Activated gamma-delta T cell treated with anti-CD3 and anti-CD28 coated beads, Interleukin-2, amount 50 U/mL, for 16 hours (primary cell): ENCODE measurements around the gene NR1D1.
A peak's percentile ranks its signal among the peaks of the same experiment; 100 is the strongest.

Experiments used
- DNase-seq: peaks from one replicate; pipeline ENCODE4 v3.0.0-alpha.2; 2020; ENCODE audit warnings: low read depth

The NR1D1 gene

DNA sequence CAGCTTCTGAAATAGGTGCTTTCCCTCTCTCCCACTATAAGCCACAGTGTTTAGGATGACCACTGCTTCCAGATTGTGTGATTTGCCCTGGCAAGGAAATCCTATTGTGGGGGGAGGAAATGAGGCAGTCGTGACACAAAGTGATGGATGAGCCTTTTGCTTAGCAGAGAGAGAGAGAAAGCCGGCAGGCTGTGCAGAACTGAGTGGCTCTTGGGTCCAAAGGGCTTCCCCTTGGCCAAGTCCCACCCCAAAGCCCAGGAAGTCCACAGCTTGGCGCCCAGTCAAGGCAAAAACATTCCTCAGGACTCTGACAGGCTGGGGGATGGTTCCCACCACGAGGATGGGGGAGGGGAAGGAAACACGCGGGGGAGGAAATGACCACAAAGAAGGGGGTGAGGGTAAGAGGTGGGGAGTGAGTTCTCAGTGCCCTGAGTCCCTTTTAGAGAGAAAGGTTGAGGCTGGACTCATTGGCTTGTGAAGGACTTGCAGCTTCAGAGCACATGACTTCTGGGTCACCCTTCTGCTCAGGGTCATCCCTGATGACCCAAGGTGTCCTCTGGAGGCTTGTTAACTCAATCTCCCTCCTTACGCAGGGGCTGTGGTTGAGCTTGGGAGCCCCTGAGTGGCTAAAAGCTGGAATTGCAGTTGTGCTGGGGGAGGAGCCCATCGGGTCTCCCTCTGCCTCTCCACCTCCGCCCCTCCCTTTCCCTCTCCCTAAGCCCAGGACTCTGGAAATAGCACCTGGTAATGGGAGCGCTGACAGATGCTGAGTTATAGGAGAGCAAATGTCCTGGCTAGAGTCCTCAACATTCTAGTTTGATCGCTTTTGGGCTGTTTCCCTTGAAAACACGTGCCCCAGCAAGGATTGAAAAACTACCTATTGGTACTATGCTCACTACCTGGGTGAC, 11.1 kb upstream of the NR1D1 start:
- DNase-seq = peak; percentile 52

DNA sequence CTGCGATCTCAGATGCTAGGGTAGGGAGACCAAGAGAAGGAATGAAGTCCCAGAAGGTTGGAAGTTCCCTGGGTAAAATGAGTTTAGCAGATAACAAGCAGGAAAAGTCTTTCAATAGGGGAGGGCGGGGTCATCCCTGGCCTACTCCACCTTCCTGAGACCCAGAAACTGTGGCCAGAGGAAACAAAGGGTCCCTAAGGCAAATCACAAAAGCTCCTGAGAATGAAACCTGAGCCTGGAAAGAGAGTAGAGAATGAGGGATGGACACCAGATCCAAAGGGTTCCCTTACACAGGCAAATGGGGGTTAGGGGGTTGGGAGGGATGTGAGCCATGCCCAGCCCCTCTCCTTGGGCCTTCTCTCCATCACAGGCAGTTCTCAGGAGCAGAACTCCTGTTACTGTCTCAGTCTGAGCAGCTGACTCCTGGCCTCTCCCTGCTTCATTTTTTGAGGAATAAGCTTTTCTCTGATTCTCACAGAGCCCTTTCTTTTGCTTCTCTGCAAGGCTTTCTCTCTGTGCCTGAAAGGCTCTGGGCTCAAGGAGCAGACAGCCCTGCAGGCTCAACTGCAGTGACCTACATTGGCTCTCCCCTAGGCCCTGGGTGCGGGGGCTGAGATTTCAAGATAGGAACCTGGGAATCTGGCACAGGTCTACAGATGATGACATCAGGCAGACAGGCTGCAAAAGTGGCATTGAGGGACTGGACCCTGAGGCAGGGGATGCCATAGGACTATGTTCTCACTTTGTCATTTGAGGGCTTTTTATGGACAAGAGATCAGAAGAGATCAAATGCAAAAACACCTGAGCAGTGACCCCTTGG, 9.8 kb upstream of the NR1D1 start:
- DNase-seq = no peak

DNA sequence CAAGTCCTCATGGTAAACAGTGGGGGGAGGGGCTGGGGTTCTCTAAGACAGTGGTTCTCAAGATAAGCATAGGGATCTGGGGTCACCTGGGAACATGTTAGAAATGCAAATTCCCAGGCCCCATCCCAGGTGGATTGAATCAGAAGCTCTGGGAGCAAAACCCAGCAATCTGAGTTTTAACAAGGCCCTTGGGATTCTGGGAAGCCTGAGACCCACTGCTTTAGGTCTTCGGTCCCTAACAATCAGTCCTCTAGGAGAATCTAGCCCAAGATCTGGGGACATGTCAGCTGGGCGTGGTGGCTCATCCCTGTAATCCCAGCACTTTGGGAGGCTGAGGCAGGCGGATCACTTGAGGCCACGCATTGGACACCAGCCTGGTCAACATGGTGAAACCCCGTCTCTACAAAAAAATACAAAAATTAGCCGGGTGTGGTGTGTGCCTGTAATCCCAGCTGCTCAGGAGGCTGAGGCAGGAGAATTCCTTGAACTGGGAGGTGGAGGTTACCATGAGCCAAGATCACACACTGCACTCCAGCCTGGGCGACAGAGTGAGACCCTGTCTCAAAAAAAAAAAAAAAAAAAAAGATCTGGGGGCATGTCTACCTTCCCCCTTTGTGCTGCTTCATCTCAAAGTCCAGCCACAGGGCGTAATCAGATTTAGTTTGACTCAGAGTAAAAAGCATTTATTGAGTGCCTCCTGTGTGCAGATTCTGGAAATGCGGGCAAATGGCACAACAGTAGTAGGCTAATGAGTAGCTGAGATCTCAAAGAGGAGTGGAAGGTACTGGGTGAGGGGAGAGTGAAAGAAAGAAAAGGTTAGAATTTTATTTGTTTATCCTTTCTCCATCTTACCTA, 8.8 kb upstream of the NR1D1 start:
- DNase-seq = no peak

DNA sequence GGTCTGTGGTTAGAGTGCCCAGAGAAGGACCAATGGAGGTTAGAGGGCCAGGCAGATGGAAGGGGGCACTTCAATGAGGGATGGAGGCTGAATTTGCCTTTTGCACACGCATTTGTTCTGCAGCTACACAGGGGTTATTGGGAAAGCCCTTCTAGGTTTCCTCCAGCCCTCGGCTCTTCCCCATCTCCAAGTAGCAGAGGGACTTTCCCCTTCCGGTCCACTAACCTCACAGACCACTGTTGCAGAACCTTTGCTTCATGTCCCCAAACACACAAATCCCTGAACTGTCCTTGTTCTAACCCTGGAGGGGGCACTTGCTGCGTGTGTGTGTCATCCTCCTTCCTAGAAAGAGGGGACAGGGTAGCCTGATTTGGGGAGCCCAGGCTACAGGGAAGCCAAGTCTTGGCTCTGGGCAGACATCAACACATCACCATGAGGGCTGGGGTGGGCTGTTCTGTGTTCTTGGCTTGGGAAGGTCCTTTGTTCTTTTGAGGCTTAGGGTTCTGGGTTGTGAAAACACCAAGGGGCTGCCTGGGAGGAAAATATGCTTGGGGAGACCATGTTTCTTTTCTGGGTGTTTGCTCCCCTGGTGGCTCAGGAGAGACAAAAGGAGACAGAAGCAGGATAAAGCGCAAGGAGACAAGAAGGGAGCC, 7.3 kb upstream of the NR1D1 start:
- DNase-seq = no peak

DNA sequence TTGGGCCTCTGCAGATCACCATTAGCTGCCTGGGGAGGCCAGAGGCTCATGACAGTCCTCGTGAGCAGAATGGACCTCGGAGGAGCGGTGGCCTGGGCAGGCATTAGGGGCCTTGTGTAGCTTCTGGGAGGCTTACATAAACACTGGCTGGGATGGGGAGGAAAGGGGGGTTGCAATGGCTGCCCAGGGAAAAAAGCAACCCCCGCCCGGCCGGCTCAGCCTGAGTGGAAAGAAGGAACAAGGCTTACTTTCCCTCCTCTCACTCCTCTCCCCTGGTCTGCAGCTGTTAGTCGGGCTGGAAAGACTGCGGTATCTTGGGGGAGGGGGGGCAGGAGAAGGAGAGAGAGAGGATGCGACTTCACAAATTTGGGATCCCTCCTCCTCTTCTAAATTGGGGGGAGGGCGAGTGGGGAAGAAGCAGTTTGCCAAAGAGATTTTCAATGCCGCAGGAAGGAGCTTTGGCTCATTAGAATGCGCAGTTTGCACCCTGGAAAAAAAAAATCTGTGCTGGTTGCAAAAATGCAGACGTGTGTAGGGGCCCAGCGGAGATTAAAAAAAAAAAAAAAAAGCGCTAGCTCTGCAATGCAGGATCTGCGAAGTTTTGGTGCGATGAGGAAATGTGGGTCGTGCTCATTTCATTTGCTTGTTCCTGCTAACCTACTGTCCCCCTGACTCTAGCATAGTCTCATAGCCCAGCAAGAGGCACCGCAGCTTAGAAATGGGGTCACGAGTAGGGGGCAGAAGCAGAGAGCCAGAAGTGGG, 6.6 kb upstream of the NR1D1 start:
- no peak for DNase-seq

DNA sequence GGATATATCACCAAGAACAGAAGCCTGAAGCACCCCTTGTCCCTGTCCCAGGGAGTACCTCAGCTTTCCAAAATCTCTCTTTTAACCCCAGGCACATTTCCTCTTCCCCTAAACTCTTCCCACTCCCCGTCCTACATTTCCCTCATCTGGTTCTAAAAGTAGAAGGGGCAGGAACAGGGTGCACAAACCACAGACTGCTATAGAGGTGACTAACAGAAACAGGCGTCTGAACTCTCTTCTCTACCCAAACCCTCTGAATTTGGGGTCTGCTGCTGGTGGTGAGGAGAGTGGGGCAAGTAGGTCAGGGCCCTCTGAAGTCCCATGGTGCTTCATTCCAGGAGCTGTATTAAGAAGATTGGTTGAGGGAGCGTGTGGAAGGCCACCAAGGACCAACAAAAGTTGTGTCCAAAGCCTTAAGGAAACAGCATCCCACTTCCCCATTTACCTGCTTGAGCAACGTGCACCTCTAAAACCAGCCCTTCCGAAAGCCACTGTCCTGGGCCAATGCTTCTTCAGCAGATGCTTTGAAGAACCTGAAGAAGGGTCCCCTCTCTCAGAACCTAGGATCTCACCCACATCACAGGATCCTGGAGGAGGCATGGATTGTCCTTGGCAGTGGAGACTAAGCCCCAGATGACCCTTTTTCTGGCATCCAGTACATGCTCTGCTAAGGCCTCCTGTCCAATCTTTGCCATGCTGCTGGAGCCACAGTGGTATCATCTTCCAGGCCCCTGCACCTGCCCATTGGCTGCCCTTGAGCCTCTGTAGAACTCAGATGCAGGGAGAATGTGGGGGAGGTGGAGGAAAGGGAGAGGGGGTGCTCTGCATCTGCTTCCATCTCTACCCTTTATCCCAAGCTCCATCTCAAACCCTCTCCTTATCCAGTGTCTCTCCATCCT, 5.7 kb upstream of the NR1D1 start:
- DNase-seq = no peak

DNA sequence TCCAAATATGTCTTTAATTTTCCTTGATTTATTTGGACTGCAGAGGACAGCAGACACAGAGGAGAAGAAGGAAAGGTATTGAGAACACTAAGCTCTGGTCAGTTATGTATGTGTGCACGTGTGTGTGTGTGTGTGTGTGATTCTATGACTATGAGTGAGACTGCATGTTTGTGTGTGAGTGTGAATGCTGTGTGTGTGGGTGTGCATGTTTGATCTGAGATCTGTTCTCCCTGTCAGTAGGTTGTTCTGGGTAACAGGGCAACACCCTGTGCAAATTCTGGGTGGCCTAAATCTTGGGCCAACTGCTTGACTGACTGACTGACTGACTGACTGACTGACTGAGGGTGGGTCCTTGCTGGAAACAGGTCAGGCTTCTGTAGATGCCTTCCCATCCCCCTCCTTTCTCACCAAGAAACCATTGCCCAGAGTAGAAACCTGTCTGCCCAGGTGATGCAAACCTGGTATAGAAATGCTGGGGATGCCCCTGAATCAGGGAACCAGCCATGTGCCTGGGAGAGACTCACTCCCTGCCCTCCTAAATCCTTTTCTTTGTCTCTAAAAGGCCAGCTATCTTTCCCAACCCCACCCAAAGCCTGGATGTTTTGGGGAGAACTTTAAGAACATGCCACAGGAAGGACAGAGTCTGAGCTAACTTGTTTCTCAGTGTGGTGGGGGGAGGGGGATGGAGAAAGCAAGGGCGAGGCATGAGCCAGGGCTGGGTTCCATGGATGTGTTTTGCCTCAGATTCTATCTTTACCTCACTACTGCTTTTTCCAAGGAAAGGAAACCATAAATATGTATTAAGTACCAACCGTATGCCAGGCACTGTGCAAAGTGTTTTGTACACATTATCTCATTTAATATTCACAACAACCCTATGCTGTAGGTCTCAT, 4.5 kb upstream of the NR1D1 start:
- no peak for DNase-seq

DNA sequence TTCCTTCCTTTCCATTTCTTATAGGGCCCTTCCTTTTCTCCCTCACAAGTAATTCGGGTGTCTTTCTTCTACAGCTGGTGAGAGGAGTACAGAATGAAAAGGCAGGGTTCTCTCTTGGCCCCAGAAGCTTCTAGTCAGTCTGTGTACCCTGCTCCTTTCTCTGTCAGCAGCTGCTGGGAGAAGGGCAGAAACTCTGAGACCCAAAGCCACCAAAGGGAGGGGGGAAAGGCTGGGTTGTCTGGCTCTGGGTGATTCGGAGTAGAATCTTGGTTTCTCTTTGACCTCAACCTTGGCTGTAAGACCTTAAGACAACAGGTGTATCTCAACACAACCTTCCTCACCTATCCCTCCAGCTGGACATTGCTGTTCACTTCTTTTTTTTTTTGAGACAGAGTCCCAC, 3.3 kb upstream of the NR1D1 start:
- no peak for DNase-seq

DNA sequence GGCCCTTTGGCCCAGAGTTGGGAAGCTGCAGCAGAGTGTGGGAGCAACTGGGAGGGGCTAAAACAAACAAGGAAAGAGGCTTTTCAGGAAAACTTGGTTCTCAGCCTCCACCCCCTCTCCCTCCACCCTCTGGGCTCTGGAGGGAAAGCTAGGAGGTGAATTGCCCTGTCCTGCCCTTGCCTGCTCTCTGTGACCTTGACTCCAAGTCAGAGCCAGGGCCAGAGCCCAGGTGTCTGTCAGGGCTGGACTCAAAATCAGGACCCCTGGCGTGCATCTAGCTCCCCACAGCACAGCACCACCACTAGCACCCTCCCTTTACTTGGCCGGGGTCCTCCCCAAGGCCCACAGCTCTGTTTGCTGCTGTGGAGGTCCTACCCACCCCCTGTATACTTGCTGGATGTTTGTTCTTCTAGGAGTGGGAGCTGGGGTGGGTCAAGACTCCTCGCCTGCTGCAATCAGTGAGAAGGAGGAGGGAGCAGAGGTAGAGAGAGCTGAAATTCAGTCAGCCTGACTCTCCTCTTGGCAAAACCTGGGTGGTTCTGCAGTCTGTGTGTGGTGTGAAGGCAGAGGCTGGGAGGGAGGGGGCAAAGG, 2.8 kb upstream of the NR1D1 start:
- no peak for DNase-seq

DNA sequence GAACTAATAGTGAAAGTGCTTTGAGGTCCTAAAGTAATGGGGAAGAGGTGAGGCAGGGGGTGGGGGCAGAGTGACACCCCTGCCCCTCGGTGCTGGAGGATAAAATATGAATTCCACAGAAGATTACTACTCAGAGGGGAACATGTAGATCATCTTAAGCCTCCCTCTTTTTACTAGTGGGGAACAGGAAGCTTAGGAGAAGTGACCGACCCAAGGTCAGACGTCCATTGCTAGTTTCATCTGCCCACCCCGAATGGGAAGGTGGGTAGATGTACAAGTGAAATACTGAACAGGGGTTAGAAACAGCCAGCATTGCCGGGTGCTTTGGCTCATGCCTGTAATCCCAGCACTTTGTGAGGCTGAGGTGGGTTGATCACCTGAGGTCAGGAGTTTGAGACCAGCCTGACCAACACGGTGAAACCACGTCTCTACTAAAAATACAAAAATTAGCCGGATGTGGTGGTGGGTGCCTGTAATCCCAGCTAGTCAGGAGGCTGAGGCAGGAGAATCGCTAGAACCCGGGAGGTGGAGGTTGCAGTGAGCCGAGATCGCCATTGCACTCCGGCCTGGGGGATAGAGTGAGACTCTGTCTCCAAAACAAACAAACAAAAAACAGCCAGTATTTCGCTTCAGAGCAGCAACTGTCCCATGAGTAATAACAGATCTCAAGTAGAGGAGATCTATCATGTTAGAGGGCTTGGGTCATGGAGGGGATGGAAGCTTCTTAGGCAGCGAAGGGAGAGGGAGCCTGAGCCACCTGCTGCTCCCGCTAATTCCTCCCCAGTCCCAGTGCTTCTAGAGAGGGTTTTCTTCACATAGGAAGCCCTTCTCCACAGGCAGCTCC, 1.2 kb upstream of the NR1D1 start:
- no peak for DNase-seq

DNA sequence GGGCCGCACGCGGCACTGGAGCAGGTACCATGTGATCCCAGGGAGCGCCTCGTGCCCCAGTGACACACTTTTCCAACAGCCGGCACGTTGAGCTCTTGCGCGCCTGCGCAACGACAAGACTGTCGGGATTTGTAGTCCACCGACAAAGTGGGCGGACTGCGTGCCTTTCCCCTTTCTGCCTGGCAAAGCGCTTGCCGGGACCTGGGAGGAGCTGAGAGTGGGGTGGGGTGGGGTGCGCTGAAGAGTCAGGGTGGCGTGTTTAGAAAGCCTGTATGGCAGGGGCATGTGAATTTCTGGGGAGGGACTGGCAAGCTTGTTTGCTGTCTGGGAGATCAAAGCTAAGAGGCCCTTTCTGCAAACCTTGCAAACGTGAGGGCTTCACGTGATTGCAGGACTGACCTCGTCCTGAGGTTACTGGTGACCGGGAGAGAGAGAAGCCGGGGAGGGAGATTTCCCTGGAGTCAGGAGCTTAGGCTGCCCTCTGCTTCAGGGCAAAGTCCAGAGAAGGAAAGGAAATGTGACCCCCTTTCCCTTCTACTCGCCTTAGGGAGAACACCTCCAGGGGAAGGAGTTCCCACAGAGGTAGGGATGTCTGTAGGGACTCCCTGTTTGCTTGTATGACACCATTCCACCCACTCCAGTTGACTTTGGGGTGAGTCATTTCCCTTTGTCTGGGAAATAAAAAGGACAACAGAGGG, 429 bp upstream of the NR1D1 start:
- peak; percentile 76 for DNase-seq

DNA sequence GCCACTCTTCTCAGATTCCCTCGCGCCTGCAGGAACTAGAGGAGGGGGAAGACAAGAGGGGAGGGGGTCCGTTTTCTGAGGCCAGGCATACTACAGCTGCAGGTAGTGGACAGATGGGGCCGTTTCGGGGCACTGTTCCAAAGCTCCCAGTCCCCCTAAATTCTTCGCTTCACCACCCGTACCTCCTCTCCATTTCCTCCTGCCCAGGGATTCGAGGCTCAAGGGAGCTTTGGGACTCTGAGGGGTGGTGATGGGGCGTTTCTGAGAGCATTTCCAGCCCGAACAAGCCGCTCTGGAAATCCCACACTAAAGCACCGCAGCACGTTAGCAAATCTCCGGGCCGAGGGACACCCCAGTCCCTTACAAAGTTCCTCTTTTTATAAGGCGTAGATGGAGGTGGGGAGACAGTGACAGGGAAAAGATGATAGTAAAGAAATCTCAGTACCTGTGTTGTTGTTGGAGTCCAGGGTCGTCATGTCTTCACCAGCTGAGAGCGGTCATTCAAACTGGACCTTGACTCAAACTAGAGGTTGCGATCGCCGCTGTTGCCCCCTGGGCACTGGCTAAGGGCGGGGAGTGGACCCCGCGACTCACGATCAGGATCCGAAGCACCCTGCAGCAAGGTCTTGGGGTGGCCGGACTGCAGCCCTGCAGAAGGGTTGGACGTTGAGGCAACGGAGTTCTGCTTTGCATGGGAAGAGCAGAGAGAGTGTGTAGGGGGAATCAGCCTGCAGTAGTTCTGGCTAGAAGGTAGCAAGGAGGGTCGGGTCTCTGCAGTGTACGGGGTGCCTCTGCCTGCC, 570 bp downstream of the NR1D1 start:
- no peak for DNase-seq

DNA sequence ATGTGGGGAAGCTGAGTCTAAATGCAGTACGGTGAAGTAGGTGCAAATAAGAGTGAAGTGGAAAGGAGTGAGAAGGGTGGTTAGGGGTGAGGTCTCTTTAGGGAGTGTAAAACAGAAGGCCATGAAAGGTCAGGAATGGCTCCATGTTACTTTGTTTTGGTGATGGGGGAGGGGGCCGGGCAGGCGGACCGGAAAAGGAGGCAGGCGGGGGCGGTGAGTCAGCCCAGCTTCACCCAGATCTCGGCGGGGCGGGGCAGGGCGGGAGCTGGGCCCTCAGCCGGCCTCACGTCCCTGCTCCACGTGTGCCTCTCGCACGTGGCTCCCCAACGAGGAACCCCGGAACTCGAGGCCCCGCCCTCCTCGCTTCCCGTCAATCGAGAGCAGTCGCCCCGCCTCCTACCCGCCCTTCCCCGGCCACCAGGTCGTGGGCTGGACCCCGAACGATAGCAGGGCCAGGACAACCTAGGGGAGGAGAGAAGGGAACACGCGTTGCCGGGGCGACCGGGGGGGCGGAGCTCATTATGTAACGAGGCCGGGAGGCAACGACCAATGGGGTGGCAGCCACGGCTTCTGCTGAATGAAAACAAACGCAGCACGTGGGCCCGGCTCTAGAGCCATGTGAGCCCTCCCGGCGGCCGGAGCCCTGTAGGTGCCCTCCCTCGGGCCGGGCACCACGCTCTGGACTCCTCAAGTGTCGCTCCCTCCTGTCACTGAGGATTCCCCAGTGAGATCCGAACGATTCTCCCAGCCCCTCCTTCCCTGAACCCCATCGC, 1.4 kb downstream of the NR1D1 start:
- DNase-seq = peak; percentile 98

DNA sequence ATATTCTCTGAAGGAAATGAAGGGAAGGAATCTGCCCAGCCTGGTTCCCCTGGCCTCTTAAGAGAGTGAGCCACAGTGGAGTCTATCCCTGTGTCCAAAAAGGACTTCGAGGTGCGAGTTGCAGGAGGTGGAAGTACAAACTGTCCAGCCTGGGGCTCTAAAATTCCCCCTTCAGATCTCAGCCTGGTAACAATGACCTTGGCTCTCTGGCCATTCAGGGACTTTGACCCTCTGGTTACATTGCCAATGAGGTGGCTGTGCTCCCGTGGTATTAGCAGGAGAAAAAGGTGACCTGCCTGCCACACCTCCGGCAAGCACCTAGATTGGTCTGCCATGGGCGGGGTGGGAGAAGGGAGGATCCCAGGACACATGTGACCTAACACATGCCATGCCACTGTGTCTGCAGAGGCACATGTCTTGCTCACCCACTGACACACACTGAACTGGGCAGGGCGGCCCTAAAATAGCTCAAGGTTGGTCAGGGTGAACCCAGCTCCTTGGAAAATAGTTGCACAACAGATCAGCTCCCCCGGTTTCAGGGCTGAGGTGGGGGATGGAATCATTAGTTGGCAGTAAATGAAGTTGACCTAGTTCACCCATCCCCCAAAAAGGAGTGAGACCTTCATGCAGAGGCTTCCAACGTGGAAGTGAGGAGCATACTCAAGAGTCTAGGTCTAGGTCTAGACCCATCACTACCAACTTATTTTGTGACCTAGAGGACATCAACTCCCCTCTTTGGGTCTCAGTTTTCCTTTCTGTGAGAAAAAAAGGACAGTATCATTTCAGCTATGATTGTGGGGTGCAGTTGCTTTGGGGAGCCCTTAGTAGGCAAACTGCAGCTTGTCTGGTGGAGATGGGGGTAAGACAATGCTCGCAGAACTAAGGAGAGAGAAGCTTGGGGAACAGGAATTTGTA, 2.2 kb downstream of the NR1D1 start:
- DNase-seq = no peak
